SK-N-SH (cell line): ENCODE data around the gene MRPL58.

Experiments
- CTCF ChIP-seq: fragments of 200-600 bp; sonication (generic); IDR thresholded peaks from 2 replicates; pipeline ENCODE4 v1.6.1; 2017; ENCODE audit warnings: antibody characterized with exemption, mild to moderate bottlenecking, moderate library complexity
- FOXM1 ChIP-seq: IDR thresholded peaks from 2 replicates; pipeline ENCODE4 v1.4.0; 2012; ENCODE audit warnings: low read depth, mild to moderate bottlenecking
- MAX ChIP-seq: IDR thresholded peaks from 2 replicates; pipeline ENCODE4 v1.4.0; 2012; ENCODE audit warnings: low read depth
- MEF2A ChIP-seq: IDR thresholded peaks from 2 replicates; pipeline ENCODE4 v1.4.0; 2012; ENCODE audit warnings: low read depth, borderline replicate concordance
- MXI1 ChIP-seq: IDR thresholded peaks from 2 replicates; pipeline ENCODE4 v1.6.1; 2012; ENCODE audit warnings: mild to moderate bottlenecking, low read depth, low read length, improper control_type of control experiment
- NRF1 ChIP-seq: IDR thresholded peaks from 2 replicates; pipeline ENCODE4 v1.6.1; 2012; ENCODE audit warnings: low read depth, mild to moderate bottlenecking, low read length
- POLR2AphosphoS5 ChIP-seq: IDR thresholded peaks from 2 replicates; pipeline ENCODE4 v1.6.1; 2012; ENCODE audit warnings: low read depth, low read length
- REST ChIP-seq: IDR thresholded peaks from 2 replicates; pipeline ENCODE4 v1.6.1; 2012; ENCODE audit warnings: mild to moderate bottlenecking, low read depth, low read length, moderate library complexity
- RFX5 ChIP-seq: IDR thresholded peaks from 2 replicates; pipeline ENCODE4 v1.6.1; 2012; ENCODE audit warnings: mild to moderate bottlenecking, improper control_type of control experiment, low read length
- USF2 ChIP-seq: fragments of 150-350 bp; IDR thresholded peaks from 2 replicates; pipeline ENCODE4 v1.6.1; 2017; ENCODE audit warnings: antibody characterized with exemption, low read length, low read depth, borderline replicate concordance
- YY1 ChIP-seq: IDR thresholded peaks from 2 replicates; pipeline ENCODE4 v1.4.0; 2012; ENCODE audit warnings: low read depth, mild to moderate bottlenecking

- TF ChIP-seq CTCF: no peak
- TF ChIP-seq MEF2A: no peak
- TF ChIP-seq POLR2AphosphoS5: no peak
- no peak for TF ChIP-seq REST
- no peak for TF ChIP-seq USF2
- no peak for TF ChIP-seq FOXM1
- TF ChIP-seq MXI1: no peak
- no peak for TF ChIP-seq RFX5
- no peak for TF ChIP-seq YY1
- TF ChIP-seq NRF1: no peak
- TF ChIP-seq MAX: no peak
These were observed 56.3 kb downstream of the MRPL58 start for GRCh38 chr17:75068750-75069149.
